SK-N-MC (cell line): ENCODE results near the gene DGUOK.

Experiments
- EZH2 ChIP-seq: fragments of 200-600 bp; sonication (generic); IDR thresholded peaks from one replicate; pipeline ENCODE4 v1.6.1; 2017; ENCODE audit warnings: antibody characterized with exemption
- FOXP2 ChIP-seq: optimal IDR thresholded peaks from 2 replicates; pipeline ENCODE3; 2011; ENCODE audit warnings: mild to moderate bottlenecking, moderate library complexity; ENCODE audit not compliant: insufficient read depth; ENCODE audit errors: extremely low read length, control extremely low read depth

DNA sequence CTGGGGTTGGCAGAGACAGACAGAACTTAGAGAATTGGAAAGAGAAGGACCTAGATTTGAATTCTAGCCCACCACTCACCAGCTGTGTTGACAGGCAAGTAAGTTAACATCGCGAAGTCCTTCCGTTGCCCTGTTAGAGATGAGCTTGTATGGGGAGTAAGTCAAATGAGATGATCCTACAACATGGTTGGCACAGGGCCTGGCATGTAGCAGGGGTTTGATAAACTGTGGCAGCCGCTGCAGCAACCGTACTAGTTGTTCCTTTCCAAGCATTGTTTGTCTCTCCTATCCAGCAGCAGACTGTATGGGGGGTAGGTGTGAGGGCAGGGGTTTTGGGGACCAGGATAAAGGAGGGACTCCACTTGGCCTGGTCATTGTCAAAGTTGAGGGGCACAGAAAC lies 74.0 kb downstream of the DGUOK start:
- TF ChIP-seq EZH2 (no peak), FOXP2 (no peak)
